ENCODE measurements around the gene SPTBN1. TPM values are rescaled to one million over a fixed set of nuclear protein-coding genes. Genes with fewer than 3 reads are reported as not detected.

The SPTBN1 gene
- total RNA-seq, 4 donors from 2014 or later = 171 to 293 (median 247) TPM

- TF ChIP-seq POLR2A (IDR thresholded peaks at IDR 0.05) (no peak), CTCF (IDR thresholded peaks at IDR 0.05) (no peak)
- Histone ChIP-seq H3K27me3 (no peaks in the 10 kb centered on the region), H3K36me3 (no peaks in the 10 kb centered on the region), H3K9me3 (no peaks in the 10 kb centered on the region), H3K27ac (peak overlapping the region; percentile 69 to 88 (median 80)), H3K4me1 (peaks cover 0 to 23% (median 10%) of the 10 kb centered on the region in 4 donors), H3K4me3 (peak overlapping the region; percentile 47 to 78 (median 69))
- no peak for DNase-seq
These were observed 980 bp upstream of the SPTBN1 start for GRCh38 chr2:54455131-54455562.

DNA sequence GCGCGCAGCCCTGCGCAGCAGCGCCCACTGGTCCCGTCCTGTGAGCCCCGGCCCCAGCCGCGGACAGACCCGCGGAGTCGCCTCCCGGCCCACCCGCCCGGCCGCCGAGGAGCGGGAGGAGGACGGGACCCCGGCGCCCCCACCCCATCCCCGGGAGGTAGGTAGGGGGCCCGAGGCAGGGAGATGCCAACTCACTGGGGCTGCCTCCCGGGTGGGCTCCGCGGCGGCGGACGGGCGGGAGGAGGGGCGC is 160 bp downstream of the SPTBN1 start:
- peaks cover 0 to 23% (median 10%) of the 10 kb centered on the region in 4 donors for H3K4me1 ChIP-seq
- peak overlapping the region; percentile 47 to 78 (median 69) for H3K4me3 ChIP-seq
- no peak for TF ChIP-seq CTCF (IDR thresholded peaks at IDR 0.05)
- no peak for TF ChIP-seq POLR2A (IDR thresholded peaks at IDR 0.05)
- no peaks in the 10 kb centered on the region for H3K36me3 ChIP-seq
- no peak for DNase-seq
- peak overlapping the region; percentile 69 to 88 (median 80) for H3K27ac ChIP-seq
- H3K9me3 ChIP-seq = no peaks in the 10 kb centered on the region
- no peaks in the 10 kb centered on the region for H3K27me3 ChIP-seq

GRCh38 chr2:54456612-54457322 is 640 bp downstream of the SPTBN1 start:
- peak overlapping the region; percentile 47 to 78 (median 69) for H3K4me3 ChIP-seq
- peak overlapping the region; percentile 69 to 88 (median 80) for H3K27ac ChIP-seq
- peak in 1 of 3 donors; percentile 51 for DNase-seq
- no peaks in the 10 kb centered on the region for H3K27me3 ChIP-seq
- H3K9me3 ChIP-seq = no peaks in the 10 kb centered on the region
- TF ChIP-seq POLR2A (IDR thresholded peaks at IDR 0.05) (no peak), CTCF (IDR thresholded peaks at IDR 0.05) (no peak)
- H3K36me3 ChIP-seq = no peaks in the 10 kb centered on the region
- H3K4me1 ChIP-seq = peaks cover 0 to 23% (median 10%) of the 10 kb centered on the region in 4 donors

GRCh38 chr2:54457323-54458023 is 1.3 kb downstream of the SPTBN1 start:
- Histone ChIP-seq H3K27me3 (no peaks in the 10 kb centered on the region), H3K9me3 (no peaks in the 10 kb centered on the region), H3K4me1 (peaks cover 0 to 23% (median 10%) of the 10 kb centered on the region in 4 donors), H3K27ac (peak overlapping the region; percentile 69 to 88 (median 80)), H3K36me3 (no peaks in the 10 kb centered on the region), H3K4me3 (peak overlapping the region; percentile 47 to 78 (median 69))
- peak in 1 of 3 donors; percentile 52 for DNase-seq
- TF ChIP-seq POLR2A (IDR thresholded peaks at IDR 0.05) (no peak), CTCF (IDR thresholded peaks at IDR 0.05) (no peak)

DNA sequence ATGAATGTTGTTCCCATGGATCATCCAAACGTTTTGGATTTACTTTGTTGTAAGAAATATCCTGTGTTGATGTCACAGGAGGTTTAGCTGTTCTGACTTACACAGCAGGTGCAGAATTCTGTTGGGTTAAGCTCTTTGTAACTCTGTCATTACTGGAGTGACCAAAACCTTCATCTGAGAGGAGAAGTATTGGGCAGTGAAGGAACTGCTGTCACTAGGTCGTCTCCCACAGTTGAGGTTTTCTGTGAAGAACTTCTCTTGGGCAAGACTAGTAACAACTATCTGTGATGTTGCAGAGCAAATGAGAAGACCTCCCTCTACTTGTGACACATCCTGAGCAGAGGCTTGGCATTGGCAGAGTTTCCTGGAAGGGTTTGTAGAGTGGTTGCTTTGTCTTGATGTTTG is 2.9 kb downstream of the SPTBN1 start:
- Histone ChIP-seq H3K27ac (peak overlapping the region in 2 of 4 donors; percentile 31 to 88), H3K4me1 (peaks cover 0 to 23% (median 10%) of the 10 kb centered on the region in 4 donors), H3K4me3 (peak overlapping the region in 1 of 4 donors; percentile 69), H3K36me3 (no peaks in the 10 kb centered on the region), H3K27me3 (no peaks in the 10 kb centered on the region), H3K9me3 (no peaks in the 10 kb centered on the region)
- no peak for DNase-seq
- TF ChIP-seq POLR2A (IDR thresholded peaks at IDR 0.05) (no peak), CTCF (IDR thresholded peaks at IDR 0.05) (no peak)
